Lower leg skin (tissue), 4 donors: Measurements from ENCODE around the gene STX8. TPM values are rescaled to one million over a fixed set of nuclear protein-coding genes. Genes with fewer than 3 reads are reported as not detected.
"Not testable (repeated sequence)": the region's sequence is repeated elsewhere in the genome, so short reads cannot be mapped to it uniquely, and the experiment has no call there.

ENCODE experiments used
- DNase-seq, 2 donors: peaks; one replicate each; pipeline ENCODE4 v3.0.0-alpha.2; 2019; ENCODE audit warnings: low spot score in 2 of 2
- H3K4me3 ChIP-seq: fragments of 200-600 bp; sonication (generic); 2 replicates; pipeline ENCODE4 v1.5.1; 2017; ENCODE audit warnings: mild to moderate bottlenecking, low read depth; ENCODE audit not compliant: poor library complexity, severe bottlenecking
- POLR2A ChIP-seq, 2 donors: fragments of 450-650 bp; IDR thresholded peaks; one replicate each; pipeline ENCODE4 v1.6.1; 2016 to 2017; ENCODE audit warnings: antibody characterized with exemption in 2 of 2, mild to moderate bottlenecking in 1 of 2, moderate library complexity in 1 of 2
- WGBS, 2 donors: methylation state at CpG; one replicate each; pipeline ENCODE4 v1.1.5; 2018; 5-methylcytosine and 5-hydroxymethylcytosine counted together
- intact Hi-C: fragments of 100-400 bp; cut with DNase I; formaldehyde crosslinking; loops from one replicate; pipeline ENCODE4 v1.15.0; 2023; ENCODE audit warnings: low total_unique reads
- total RNA-seq, 4 donors: library from RNA; depleted of rRNA; stranded (reverse); fragments of >200 nt; gene quantifications; one replicate each; pipeline ENCODE4 v1.1.0, GENCODE V29; 2016
- TF ChIP-seq, protein P1 (sequence below), 3 donors: fragments of 450-650 bp; IDR thresholded peaks; one replicate each; pipeline ENCODE4 v1.5.1; 2016; ENCODE audit warnings: antibody characterized with exemption in 3 of 3, mild to moderate bottlenecking in 3 of 3, moderate library complexity in 2 of 3

The STX8 gene
- total RNA-seq, 4 donors from 2014 or later, result 32.1 to 56.4 (median 45.1) TPM

DNA sequence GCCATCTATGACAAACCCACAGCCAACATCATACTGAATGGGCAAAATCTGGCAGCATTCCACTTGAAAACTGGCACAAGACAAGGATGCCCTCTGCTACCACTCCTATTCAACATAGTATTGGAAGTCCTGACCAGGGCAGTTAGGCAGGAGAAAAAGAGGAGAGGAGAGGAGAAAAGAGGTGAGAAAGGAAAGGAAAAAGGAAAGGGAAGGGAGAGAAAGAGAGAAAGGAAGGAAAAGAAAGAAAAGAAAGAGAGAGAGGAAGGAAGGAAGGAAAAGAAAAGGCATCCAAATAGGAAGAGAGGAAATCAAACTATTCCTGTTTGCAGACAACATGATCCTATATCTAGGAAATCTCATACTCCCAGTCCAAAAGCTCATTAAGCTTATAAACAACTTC is 11.5 kb downstream of the STX8 start:
- intact Hi-C loops, result no loop called here
- TF ChIP-seq, protein P1, sequence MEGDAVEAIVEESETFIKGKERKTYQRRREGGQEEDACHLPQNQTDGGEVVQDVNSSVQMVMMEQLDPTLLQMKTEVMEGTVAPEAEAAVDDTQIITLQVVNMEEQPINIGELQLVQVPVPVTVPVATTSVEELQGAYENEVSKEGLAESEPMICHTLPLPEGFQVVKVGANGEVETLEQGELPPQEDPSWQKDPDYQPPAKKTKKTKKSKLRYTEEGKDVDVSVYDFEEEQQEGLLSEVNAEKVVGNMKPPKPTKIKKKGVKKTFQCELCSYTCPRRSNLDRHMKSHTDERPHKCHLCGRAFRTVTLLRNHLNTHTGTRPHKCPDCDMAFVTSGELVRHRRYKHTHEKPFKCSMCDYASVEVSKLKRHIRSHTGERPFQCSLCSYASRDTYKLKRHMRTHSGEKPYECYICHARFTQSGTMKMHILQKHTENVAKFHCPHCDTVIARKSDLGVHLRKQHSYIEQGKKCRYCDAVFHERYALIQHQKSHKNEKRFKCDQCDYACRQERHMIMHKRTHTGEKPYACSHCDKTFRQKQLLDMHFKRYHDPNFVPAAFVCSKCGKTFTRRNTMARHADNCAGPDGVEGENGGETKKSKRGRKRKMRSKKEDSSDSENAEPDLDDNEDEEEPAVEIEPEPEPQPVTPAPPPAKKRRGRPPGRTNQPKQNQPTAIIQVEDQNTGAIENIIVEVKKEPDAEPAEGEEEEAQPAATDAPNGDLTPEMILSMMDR (IDR thresholded peaks at IDR 0.05), result no peak
- DNase-seq, result no peak
- no peak overlapping the region for H3K4me3 ChIP-seq

DNA sequence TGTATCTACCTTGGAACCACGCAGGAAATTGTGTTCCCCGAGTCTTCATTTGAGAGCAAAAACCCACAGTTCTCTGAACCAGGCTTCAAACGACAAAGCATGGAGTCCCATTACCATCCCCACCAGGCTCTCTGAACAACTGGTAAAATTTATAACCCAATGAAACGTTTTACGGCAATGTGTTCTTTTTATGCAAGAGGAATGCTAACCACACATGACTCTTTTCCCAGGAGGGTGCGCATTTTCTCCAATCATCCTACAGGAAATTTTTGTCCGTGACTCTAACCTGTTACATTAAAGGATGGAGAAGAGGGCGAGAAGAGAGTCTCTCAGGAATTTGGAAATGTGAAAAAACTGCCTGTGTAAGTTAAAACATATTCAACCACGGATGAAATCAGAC is 17.8 kb downstream of the STX8 start:
- H3K4me3 ChIP-seq, result no peak overlapping the region
- no peak for DNase-seq
- intact Hi-C loops, result no loop called here
- 82 to 88% methylated on average over 9 of the region's 9 CpGs for WGBS, 2 donors
- TF ChIP-seq, protein P1 (IDR thresholded peaks at IDR 0.05), result no peak
- TF ChIP-seq POLR2A (IDR thresholded peaks at IDR 0.05), result no peak

DNA sequence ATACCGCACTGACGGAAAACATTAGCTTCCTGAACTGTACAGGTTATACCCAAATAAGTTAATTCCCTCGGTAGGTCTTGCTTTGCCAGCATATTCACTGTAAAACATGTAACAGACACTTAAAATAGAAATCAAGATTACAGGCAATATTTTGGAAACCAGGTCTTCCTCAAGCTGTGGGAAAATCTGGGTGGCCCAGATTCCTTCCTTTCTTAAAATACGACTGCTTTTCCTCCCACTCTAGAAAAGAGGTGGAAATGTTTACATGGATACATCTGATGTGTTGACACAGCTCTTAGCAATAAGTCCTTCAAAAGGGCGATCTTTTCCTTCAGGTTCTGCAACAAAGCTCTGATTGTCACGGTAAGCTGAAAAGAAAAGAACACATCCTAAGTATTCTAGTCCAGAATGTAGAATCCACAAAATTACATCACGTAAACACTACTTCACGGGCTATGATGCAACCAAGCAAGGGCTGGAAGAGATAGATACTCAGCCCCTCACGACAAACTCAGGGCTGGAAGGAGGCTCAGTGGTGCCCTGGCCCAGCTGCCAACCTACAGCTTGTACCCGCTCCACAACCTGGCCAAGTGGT is 18.4 kb downstream of the STX8 start:
- 83 to 87% methylated on average over 10 of the region's 10 CpGs for WGBS, 2 donors
- DNase-seq, result no peak
- no peak overlapping the region for H3K4me3 ChIP-seq
- TF ChIP-seq POLR2A (IDR thresholded peaks at IDR 0.05), result no peak
- TF ChIP-seq, protein P1 (IDR thresholded peaks at IDR 0.05), result no peak
- intact Hi-C loops, result no loop called here

DNA sequence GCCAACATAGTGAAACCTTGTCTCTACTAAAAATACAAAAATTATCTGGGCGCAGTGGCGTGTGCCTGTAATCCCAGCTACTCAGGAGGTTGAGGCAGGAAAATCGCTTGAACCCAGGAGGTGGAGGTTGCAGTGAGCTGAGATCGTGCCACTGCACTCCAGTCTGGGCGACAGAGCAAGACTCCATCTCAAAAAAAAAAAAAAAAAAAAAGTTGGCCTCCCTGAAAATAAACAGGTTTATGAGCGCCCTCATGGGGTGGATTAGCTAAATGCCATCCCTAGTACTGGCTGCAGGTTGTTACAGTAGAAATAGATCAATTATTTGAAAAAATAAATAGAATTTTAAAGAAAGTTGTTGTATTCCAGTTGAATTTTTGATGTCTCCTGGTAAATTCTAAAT is 20.9 kb downstream of the STX8 start:
- WGBS, 2 donors, result 75 to 82% methylated on average over 6 of the region's 6 CpGs
- H3K4me3 ChIP-seq, intact Hi-C loops, DNase-seq: not testable (repeated sequence)

DNA sequence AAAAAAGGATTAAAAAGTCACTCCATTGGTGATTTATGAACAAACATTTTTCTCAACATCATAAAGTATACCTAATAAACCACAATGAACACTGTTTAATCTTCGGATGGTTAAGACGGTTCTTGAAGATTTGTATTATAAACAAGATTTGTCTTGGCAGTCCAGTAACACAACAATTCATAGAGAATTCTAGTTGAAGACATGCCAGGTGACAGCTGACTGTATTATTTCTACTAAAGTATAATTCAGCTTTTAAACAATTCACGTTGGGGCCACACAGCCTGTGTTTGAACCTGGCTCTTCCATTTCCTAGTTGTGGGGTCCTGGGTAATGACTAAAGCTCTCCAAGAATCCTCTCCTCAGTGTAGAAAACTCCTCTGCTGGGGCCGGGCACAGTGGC is 22.0 kb downstream of the STX8 start:
- no peak for TF ChIP-seq POLR2A (IDR thresholded peaks at IDR 0.05)
- TF ChIP-seq, protein P1 (IDR thresholded peaks at IDR 0.05), result no peak
- H3K4me3 ChIP-seq, result no peak overlapping the region
- DNase-seq, result no peak
- 73 to 83% methylated on average over 4 of the region's 4 CpGs for WGBS, 2 donors
- intact Hi-C loops, result no loop called here

DNA sequence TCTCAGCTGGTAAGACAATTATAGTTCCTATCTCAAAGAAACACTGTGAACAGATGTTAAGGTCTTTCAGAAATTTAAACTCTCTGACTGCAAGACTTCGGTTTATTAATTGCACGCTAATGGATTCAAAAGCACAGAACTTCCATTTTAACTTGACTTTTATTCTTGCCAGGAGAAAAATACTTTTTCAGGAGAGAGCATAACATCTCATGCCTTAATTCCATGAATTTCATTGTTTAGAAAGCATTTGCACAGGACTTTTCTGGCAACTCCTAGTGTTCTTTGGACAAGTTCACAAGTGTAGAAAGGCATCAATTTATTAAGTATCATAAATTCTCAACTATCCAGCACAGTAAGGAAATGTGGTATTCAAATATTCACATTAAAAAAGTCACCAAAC is 22.4 kb downstream of the STX8 start:
- 83 to 85% methylated on average over 2 of the region's 2 CpGs for WGBS, 2 donors
- TF ChIP-seq, protein P1 (IDR thresholded peaks at IDR 0.05), result no peak
- H3K4me3 ChIP-seq, result no peak overlapping the region
- intact Hi-C loops, result no loop called here
- no peak for DNase-seq
